Neural crest cell (in vitro differentiated cells): ENCODE results near the gene LCE5A. TPM values are rescaled to one million over a fixed set of nuclear protein-coding genes. Genes with fewer than 3 reads are reported as not detected.

Source experiments
- DNase-seq: peaks from one replicate; pipeline ENCODE4 v3.0.0; 2021; ENCODE audit warnings: low read depth, mixed read lengths, low spot score
- H3K27ac Mint-ChIP-seq: one replicate; pipeline ENCODE4 v1.8.0; 2021; ENCODE audit warnings: mild to moderate bottlenecking, mixed read lengths; ENCODE audit not compliant: unreplicated experiment
- H3K27me3 Mint-ChIP-seq: 2 replicates; pipeline ENCODE4 v1.8.0; 2021; ENCODE audit warnings: low read depth, mild to moderate bottlenecking, mixed read lengths
- H3K36me3 Mint-ChIP-seq: 2 replicates; pipeline ENCODE4 v1.8.0; 2021; ENCODE audit warnings: low read depth, mild to moderate bottlenecking, mixed read lengths
- H3K4me1 Mint-ChIP-seq: 2 replicates; pipeline ENCODE4 v1.8.0; 2021; ENCODE audit warnings: mixed read lengths
- H3K4me3 Mint-ChIP-seq: one replicate; pipeline ENCODE4 v1.8.0; 2021; ENCODE audit warnings: mild to moderate bottlenecking, mixed read lengths
- H3K9me3 Mint-ChIP-seq: 2 replicates; pipeline ENCODE4 v1.8.0; 2021; ENCODE audit warnings: mixed read lengths
- long read RNA-seq: library from polyadenylated mRNA; unstranded; transcript quantifications from one replicate; pipeline ENCODE4 v2.0.0, GENCODE V29; 2020
- total RNA-seq: library from RNA; stranded (reverse); gene quantifications from 2 replicates; pipeline ENCODE4 v1.2.1, GENCODE V29; 2021
- TF ChIP-seq, protein P1 (sequence below): fragments of 200-600 bp; sonication (generic); conservative IDR thresholded peaks from 2 replicates; pipeline ENCODE4 v1.5.0; 2021; ENCODE audit warnings: antibody characterized with exemption, mild to moderate bottlenecking

Gene LCE5A, protein sequence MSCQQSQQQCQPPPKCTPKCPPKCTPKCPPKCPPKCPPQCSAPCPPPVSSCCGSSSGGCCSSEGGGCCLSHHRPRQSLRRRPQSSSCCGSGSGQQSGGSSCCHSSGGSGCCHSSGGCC
- total RNA-seq, result not detected in 2 replicates
- long read RNA-seq, result 0 reads

DNA sequence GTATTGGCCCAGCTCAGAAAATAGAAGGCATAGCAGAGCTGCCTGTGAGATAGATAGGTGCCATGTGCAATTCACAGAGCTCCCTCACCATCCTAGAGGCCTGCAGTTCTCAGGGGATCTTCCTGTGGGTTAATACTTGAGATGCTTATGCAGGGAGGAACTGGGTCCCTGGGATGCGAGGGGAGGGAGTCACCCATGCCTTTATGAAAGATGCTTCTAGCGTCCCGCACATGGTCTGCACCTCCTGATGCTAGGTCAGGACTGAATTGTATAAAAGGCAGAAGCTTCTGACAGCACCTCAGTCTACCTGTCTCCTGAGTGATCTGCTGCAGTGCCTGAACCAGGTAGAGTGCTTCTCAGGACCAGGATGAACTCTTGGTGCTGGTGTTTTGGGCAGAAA is at the start of gene LCE5A:
LCE5A (plus strand) TSS at position 301 of the 400 bp plus-strand sequence. CDS start 732 bp downstream, outside the sequence.
- no peak within 1 kb of the TSS for H3K27ac Mint-ChIP-seq
- H3K9me3 Mint-ChIP-seq, result peaks cover 21% of the 10 kb centered on the region
- no peaks in the 10 kb centered on the region for H3K27me3 Mint-ChIP-seq
- TF ChIP-seq, protein P1, sequence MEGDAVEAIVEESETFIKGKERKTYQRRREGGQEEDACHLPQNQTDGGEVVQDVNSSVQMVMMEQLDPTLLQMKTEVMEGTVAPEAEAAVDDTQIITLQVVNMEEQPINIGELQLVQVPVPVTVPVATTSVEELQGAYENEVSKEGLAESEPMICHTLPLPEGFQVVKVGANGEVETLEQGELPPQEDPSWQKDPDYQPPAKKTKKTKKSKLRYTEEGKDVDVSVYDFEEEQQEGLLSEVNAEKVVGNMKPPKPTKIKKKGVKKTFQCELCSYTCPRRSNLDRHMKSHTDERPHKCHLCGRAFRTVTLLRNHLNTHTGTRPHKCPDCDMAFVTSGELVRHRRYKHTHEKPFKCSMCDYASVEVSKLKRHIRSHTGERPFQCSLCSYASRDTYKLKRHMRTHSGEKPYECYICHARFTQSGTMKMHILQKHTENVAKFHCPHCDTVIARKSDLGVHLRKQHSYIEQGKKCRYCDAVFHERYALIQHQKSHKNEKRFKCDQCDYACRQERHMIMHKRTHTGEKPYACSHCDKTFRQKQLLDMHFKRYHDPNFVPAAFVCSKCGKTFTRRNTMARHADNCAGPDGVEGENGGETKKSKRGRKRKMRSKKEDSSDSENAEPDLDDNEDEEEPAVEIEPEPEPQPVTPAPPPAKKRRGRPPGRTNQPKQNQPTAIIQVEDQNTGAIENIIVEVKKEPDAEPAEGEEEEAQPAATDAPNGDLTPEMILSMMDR, result no peak
- H3K4me3 Mint-ChIP-seq, result no peak within 1 kb of the TSS
- H3K4me1 Mint-ChIP-seq, result no peaks in the 10 kb centered on the region
- H3K36me3 Mint-ChIP-seq, result peaks cover 2% of the 10 kb centered on the region
- no peak for DNase-seq

DNA sequence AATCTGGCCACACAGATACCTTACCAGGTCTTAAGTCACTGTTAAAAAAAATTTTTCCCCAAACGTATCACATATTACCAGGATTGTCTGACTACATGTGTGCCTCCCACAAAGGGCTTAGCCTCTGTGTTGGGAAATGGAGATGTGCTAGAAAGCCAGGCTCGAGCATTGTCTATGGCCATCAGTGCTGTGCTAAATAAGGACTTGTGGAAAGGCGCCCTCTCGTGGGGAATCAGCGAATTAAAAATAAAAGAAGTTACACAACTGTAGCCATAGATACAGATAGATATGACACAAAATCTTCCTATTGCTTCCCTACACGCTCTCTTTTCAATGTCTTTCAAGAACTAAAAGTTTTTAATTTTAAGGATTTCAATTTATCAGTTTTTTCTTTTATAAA is 49.1 kb upstream of the LCE5A start:
- peaks cover 19% of the 10 kb centered on the region for H3K9me3 Mint-ChIP-seq
- no peaks in the 10 kb centered on the region for H3K36me3 Mint-ChIP-seq
- no peaks in the 10 kb centered on the region for H3K27me3 Mint-ChIP-seq
- H3K27ac Mint-ChIP-seq, result no peak overlapping the region
- TF ChIP-seq, protein P1, result peak; percentile 40
- no peak overlapping the region for H3K4me3 Mint-ChIP-seq
- no peaks in the 10 kb centered on the region for H3K4me1 Mint-ChIP-seq
- DNase-seq, result no peak

DNA sequence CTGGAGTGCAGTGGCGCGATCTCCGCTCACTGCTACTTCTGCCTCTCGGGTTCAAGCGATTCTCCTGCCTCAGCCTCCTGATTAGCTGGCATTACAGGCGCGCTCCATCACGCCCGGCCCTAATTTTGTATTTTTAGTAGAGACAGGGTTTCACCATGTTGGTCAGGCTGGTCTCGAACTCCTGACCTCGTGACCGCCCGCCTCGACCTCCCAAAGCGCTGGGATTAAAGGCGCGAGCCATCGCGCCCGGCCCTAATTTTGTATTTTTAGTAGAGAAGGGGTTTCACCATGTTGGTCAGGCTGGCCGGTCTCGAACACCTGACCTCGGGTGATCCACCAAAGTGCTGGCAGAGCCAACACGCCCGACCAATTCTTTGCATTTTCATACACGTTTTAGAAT is 48.0 kb upstream of the LCE5A start:
- Mint-ChIP-seq H3K36me3 (no peaks in the 10 kb centered on the region), H3K4me1 (no peaks in the 10 kb centered on the region), H3K27me3 (no peaks in the 10 kb centered on the region), H3K4me3 (no peak overlapping the region), H3K9me3 (peaks cover 22% of the 10 kb centered on the region), H3K27ac (no peak overlapping the region)
- no peak for DNase-seq
- TF ChIP-seq, protein P1, result no peak

DNA sequence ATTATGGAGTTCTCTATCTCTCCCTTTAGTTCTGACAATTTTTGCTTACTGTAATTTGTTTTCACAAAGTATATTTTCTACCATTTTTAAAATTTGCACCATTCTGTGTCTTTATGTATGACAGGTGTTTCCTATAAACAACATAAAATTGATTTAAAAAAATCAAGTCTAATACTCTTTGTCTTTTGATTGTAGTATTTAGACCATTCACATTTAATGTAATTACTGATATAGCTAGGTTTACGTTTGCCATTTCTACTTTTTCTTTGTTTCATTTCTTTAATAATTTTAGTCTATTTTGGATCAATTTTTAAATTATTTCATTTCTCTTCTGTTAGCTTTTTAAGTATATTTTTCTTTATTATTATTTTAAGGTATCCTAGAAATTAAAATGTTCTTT is 44.4 kb upstream of the LCE5A start:
- Mint-ChIP-seq H3K36me3 (no peaks in the 10 kb centered on the region), H3K27ac (no peak overlapping the region), H3K9me3 (peaks cover 16% of the 10 kb centered on the region), H3K27me3 (no peaks in the 10 kb centered on the region), H3K4me1 (no peaks in the 10 kb centered on the region), H3K4me3 (no peak overlapping the region)
- TF ChIP-seq, protein P1, result no peak
- no peak for DNase-seq

DNA sequence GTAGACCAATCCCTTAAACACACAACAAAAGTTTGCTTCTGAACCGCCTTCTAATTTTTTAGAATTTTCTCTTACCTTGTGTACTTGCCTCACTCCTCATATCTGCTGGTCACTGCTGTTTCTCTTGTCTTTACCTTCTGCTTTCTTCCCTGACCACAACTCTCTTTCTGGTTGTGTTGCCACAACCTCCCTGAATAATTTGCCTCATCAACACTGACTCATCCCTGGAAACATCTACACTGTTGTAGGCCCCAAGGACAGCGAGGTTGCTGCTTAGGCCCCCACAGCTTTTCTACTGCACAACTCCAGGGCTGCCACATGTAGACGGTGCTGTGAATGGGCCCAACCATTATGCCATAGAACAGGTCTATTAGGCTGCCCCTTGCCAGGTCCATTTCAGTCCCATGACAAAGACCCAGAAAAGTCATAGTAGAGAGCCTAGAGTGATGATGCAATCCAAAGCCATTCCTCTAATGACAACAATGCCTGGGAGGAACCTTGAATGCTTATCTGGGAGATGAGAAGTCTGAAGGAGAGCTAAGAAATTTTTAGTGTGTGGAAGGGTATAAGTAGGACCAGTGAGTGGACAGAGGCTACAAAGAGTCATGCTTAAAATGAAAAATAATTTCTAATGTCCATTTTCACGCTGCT is 36.6 kb upstream of the LCE5A start:
- Mint-ChIP-seq H3K27me3 (no peaks in the 10 kb centered on the region), H3K36me3 (peaks cover 9% of the 10 kb centered on the region), H3K27ac (no peak overlapping the region), H3K9me3 (peaks cover 20% of the 10 kb centered on the region), H3K4me3 (no peak overlapping the region), H3K4me1 (no peaks in the 10 kb centered on the region)
- no peak for DNase-seq
- TF ChIP-seq, protein P1, result no peak
